BE2C (cell line): Measurements from ENCODE around the gene CNBP.

Experiments
- DNase-seq: peaks from one replicate; pipeline ENCODE4 v3.0.0-alpha.2; 2020
- H3K27me3 ChIP-seq: fragments of 250-450 bp; sonication (Bioruptor Pico); 2 replicates; pipeline ENCODE4 v1.5.1; 2020; ENCODE audit warnings: mild to moderate bottlenecking
- H3K36me3 ChIP-seq: fragments of 250-450 bp; sonication (Bioruptor Pico); 2 replicates; pipeline ENCODE4 v1.5.1; 2020; ENCODE audit warnings: mild to moderate bottlenecking
- H3K4me1 ChIP-seq: fragments of 250-450 bp; sonication (Bioruptor Pico); 2 replicates; pipeline ENCODE4 v1.5.1; 2020
- H3K4me3 ChIP-seq: 2 replicates; pipeline ENCODE4 v1.5.1; 2011; ENCODE audit warnings: low read depth, low read length
- H3K9me3 ChIP-seq: fragments of 250-450 bp; sonication (Bioruptor Pico); 2 replicates; pipeline ENCODE4 v1.5.1; 2020
- TF ChIP-seq, protein P1 (sequence below): IDR thresholded peaks from 2 replicates; pipeline ENCODE4 v1.5.1; 2012; ENCODE audit warnings: mild to moderate bottlenecking, low read depth, low read length

The CNBP gene

GRCh38 chr3:129126726-129127280, 56.9 kb downstream of the CNBP start:
- no peaks in the 10 kb centered on the region for H3K4me1 ChIP-seq
- no peak for DNase-seq
- no peak overlapping the region for H3K4me3 ChIP-seq
- no peaks in the 10 kb centered on the region for H3K27me3 ChIP-seq
- peaks cover 20% of the 10 kb centered on the region for H3K36me3 ChIP-seq
- no peaks in the 10 kb centered on the region for H3K9me3 ChIP-seq
- TF ChIP-seq, protein P1, sequence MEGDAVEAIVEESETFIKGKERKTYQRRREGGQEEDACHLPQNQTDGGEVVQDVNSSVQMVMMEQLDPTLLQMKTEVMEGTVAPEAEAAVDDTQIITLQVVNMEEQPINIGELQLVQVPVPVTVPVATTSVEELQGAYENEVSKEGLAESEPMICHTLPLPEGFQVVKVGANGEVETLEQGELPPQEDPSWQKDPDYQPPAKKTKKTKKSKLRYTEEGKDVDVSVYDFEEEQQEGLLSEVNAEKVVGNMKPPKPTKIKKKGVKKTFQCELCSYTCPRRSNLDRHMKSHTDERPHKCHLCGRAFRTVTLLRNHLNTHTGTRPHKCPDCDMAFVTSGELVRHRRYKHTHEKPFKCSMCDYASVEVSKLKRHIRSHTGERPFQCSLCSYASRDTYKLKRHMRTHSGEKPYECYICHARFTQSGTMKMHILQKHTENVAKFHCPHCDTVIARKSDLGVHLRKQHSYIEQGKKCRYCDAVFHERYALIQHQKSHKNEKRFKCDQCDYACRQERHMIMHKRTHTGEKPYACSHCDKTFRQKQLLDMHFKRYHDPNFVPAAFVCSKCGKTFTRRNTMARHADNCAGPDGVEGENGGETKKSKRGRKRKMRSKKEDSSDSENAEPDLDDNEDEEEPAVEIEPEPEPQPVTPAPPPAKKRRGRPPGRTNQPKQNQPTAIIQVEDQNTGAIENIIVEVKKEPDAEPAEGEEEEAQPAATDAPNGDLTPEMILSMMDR = no peak

DNA sequence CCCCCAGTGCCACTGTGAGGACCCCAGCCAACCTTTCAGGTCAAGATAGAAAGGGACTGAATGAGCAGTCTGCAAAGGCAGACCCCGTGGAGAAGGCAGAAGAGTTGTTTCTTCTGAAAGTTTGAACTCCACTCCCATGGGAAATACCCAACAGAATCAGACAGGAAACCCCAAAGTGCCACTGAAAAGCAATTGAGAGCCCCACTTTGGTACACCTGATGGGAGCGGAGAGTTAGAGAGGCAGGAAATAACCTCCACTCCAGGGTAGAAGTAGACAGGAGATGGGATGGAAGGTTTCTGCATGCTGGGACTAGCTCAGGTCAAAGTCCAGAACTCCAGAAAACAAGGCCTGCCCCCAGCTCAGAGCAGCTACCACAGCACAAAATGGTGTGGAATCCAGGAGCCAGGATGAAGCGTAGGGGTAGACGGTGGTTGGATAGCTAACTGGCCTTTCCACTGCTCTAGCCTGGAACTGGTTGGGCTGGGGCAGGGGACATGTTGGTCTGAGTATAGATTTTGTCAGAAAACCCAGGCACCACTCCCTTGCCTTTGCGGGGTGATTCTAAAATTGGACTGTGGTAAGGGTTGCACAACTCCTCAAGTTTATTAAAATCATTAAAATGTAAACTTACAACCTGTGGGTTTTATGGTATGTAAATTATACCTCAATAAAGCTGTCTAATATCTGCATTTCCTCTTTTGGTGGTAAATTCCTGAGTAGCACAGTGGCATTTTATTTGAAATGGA, 60.2 kb downstream of the CNBP start:
- H3K9me3 ChIP-seq = no peaks in the 10 kb centered on the region
- TF ChIP-seq, protein P1 = no peak
- H3K4me1 ChIP-seq = peaks cover 5% of the 10 kb centered on the region; the same call in 1 of the 2 replicates
- DNase-seq = no peak
- no peaks in the 10 kb centered on the region for H3K27me3 ChIP-seq
- H3K36me3 ChIP-seq = no peaks in the 10 kb centered on the region
- no peak overlapping the region for H3K4me3 ChIP-seq

DNA sequence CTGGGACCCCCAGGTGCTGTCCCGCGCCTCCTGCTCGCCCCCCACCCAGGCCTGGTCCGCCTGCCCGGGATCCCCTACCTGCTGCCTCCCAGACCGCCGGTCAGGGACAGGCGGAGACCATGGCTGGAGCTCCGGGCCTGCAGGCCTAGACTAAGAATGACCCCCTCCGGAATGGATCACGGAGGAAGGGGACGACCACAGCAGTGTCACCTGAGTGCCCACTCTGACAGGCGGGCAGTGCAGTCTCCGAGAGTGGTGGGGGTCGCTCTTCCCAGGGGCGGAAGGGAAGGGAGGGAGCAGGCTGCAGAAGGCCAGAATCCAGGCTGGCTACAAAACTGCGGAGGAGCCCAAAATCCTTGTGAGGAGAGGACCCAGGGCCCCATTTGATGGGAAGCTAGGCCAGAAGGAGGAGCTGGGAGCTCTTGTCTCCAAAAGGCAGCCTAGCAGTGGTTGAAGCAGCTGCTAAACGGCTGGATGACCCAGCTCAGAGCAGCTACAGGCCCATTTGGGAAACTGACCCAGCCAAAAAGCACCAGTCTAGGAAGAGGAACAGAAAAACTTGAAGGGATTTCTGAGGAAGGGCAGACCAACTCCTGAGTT, 61.2 kb downstream of the CNBP start:
- Histone ChIP-seq H3K36me3 (no peaks in the 10 kb centered on the region), H3K4me3 (no peak overlapping the region), H3K9me3 (no peaks in the 10 kb centered on the region), H3K27me3 (no peaks in the 10 kb centered on the region), H3K4me1 (peaks cover 5% of the 10 kb centered on the region; the same call in 1 of the 2 replicates)
- DNase-seq = no peak
- TF ChIP-seq, protein P1 = no peak

- Histone ChIP-seq H3K27me3 (no peaks in the 10 kb centered on the region), H3K4me3 (peak within 1 kb of the TSS; percentile 61), H3K36me3 (no peaks in the 10 kb centered on the region), H3K4me1 (peaks cover 5% of the 10 kb centered on the region; the same call in 1 of the 2 replicates), H3K9me3 (no peaks in the 10 kb centered on the region)
- TF ChIP-seq, protein P1 = no peak
- DNase-seq = peak; percentile 91
Measured at GRCh38 chr3:129121792-129122411, 61.8 kb downstream of the CNBP start, which contains the start of gene RAB43. Gene RAB43 (minus strand): TSS chr3:129121804. CDS start chr3:129121489, 315 bp downstream.

DNA sequence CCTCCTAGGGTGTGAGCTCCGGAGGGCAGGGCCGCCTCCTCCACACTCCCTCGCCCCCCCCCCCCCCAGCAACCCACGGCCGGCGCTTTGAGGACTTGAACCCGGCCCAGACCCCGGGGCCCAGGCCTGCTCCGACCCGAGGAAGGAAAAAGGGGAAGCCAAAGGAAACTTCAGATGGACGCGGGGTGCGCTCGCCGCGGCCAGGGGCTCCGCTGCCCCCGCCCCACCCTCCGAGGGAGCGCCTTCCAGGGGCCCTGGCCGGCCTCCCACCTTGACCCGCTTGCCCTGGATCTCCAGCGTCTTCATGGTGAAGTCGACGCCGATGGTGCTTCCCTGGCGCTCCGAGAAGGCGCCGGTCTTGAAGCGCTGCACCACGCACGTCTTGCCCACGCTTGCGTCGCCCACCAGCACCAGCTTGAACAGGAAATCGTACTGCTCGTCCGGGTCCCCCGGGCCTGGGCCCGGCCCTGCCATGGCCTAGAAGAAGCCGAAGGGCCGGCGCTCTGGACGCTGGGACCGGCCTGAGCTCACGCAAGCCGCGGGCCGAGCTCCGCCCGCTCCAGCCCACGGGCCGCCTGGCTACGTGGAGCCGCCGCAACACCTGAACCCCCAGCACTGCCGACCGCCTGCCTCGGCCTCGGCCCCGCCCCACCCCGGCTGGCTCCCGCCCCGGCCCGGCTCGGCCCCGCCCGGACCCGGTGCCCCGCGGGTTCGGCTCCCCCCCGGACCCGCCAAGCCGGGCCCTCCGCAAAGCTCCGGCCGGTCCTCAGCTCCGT, 62.5 kb downstream of the CNBP start:
- H3K4me3 ChIP-seq = peak overlapping the region; percentile 61
- H3K4me1 ChIP-seq = peaks cover 5% of the 10 kb centered on the region; the same call in 1 of the 2 replicates
- H3K36me3 ChIP-seq = no peaks in the 10 kb centered on the region
- H3K27me3 ChIP-seq = no peaks in the 10 kb centered on the region
- TF ChIP-seq, protein P1 = no peak
- DNase-seq = no peak
- no peaks in the 10 kb centered on the region for H3K9me3 ChIP-seq
